Stimulated activated CD4-positive, alpha-beta T cell treated with anti-CD3 and anti-CD28 coated beads, Interleukin-2, amount 100 ng/mL, for 4 hours (primary cell): ENCODE data around the gene DGKD.

Experiments
- DNase-seq: peaks from one replicate; pipeline ENCODE4 v3.0.0-alpha.2; 2020; ENCODE audit warnings: low read depth

DGKD gene

GRCh38 chr2:233446606-233447305 lies 92.5 kb downstream of the DGKD start:
- DNase-seq = no peak

DNA sequence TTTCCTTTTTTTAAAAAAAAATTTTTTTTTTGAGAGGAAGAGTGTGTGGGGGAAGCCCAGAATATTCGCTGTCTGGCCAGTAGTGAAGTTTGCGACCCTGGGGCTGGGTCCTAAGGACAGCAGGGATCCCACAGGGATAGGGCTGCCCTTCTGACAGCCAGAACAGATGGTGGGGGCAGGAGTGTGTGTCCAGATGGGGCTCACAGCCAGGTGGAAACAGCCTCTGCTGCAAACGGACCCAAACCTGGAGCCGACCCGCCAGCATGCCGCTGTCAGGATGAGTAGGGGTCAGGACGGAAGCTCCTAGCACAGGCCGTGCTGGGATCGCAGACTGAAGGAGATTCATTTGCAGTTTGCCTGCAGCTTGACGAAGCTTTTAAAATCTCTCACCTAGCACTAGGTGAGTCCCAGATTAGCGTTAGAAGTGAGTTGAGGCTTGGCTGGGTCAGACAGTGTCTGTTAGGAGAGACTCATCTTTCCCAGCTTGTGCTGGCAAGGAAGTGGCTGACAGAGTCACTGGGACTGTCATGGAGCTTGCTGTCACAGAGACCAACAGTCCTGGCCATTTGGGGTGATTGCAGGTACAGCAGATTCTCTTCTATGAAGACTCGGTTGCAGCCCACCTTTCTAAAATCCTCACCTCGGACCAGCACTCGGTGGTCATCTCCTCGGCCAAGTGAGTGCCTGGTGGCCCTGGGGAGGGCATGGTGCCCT lies 93.4 kb downstream of the DGKD start:
- no peak for DNase-seq

DNA sequence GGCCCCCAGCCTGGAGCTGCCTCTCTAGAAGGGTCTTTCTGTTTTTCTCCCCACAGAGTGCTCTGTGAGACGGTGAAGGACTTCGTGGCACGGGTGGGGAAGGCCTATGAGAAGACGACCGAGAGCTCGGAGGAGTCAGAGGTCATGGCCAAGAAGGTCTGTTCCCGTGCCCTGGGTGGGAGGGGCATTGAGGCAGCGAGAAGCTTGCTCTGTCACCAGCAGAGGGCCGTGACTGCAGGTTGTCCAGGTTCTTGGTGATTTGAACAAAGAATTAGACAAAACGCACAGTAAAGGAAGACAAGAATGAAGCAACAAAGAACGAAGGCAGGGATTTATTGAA lies 93.9 kb downstream of the DGKD start:
- no peak for DNase-seq

DNA sequence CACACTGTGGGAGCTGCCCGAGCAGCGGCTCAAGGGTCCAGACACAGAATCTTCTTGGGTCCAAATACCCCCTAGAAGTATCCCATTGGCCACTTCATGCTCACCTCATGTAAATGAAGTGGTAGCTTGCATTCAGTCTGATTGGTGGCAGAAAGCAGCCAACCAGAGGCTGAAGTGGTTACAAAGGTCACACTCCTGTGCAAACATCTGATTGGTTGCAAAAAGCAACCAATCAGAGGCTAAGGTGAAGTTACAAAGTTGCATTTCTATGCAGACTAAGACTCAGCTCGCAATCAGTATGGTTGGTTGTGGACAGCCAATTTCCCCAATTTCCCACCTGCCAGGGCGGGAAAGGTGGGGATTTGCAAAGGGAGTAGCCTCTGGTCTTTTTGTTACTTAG lies 94.3 kb downstream of the DGKD start:
- DNase-seq = no peak

GRCh38 chr2:233449081-233449901 lies 95.0 kb downstream of the DGKD start:
- DNase-seq = no peak

GRCh38 chr2:233449921-233450863 lies 95.9 kb downstream of the DGKD start:
- DNase-seq = no peak

GRCh38 chr2:233450864-233451575 lies 96.7 kb downstream of the DGKD start:
- DNase-seq = no peak

- DNase-seq = no peak
These were observed 97.7 kb downstream of the DGKD start for GRCh38 chr2:233451950-233452349.

- DNase-seq = no peak
These were observed 99.0 kb downstream of the DGKD start for GRCh38 chr2:233453111-233453915.

DNA sequence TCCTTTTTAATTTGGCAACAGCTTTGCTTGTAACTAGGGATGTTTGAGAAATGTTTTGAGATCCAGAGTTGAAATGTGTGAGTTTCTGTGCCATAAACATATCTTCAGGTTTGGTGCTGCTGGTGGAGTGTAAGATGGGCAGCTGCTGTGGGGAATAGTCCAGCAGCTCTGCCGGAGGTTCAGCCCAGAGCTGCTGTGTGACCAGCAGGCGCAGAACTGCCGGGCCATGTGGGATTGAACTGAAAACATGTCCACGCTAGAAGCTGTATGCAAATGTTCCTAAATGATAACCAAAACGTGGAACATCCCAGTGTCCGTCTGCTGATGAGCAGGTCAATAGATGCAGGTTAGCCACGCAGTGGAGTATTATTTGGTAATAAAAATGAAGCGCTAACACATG lies 99.6 kb downstream of the DGKD start:
- DNase-seq = no peak

DNA sequence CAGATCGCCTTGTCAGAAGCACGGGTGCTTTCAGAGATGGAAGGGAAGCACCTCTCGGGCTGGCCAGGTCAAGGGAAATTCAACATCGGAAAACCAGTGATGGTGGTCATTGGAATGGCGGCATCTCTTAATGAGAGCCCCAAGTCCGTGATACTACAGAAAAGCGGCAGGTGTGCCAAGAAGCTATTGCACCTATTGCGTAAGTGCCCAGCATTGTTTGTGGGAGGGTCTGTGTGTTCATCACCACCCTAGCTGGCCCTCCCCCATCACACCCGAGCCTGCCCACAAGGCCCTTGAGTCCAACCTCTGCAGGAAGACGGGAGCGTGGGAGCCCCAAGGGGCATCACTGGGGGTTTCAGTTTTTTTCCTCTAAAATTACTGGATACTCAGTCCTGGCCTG lies 100.7 kb downstream of the DGKD start:
- no peak for DNase-seq

GRCh38 chr2:233455491-233455890 lies 101.2 kb downstream of the DGKD start:
- no peak for DNase-seq

DNA sequence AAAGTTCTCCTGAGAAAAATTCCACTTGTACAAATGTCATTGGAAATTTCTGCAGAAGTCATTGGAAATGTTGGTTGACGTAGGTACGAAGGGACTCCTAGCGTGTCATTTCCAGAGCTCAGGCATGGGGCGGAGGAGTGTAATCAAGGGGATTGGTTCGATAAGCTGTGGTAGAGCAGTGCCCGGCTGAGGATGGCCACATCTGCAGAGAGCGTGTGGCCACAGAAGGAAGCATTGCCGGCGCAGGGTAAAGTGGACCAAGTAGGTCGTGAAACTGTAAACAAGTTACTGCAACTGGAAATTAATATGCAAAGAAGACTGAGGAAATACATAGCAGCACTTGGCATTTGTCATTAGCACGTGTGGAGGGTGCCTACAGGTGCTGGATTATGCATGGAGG lies 101.8 kb downstream of the DGKD start:
- DNase-seq = no peak

GRCh38 chr2:233456934-233457333 lies 102.6 kb downstream of the DGKD start:
- DNase-seq = no peak

DNA sequence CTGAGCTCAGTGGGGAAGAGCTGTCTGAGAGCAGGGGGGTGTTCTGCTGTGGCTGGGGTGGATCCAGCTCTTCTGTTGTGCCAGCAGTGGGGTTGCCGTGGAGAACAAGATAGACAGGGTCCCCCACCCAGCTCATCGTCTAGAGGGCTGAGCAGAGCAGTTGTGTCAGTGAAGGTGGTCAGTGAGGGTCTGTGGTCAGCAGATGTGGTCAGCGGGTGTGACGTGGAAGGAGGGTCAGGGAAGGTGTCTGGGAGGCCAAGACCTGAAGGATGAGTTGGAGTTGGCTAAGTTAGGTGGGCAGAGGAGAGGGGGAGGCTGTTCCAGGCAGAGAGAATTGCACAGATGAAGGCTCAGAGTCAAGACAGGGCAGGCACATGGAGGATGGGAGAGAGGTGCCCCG lies 103.1 kb downstream of the DGKD start:
- no peak for DNase-seq

DNA sequence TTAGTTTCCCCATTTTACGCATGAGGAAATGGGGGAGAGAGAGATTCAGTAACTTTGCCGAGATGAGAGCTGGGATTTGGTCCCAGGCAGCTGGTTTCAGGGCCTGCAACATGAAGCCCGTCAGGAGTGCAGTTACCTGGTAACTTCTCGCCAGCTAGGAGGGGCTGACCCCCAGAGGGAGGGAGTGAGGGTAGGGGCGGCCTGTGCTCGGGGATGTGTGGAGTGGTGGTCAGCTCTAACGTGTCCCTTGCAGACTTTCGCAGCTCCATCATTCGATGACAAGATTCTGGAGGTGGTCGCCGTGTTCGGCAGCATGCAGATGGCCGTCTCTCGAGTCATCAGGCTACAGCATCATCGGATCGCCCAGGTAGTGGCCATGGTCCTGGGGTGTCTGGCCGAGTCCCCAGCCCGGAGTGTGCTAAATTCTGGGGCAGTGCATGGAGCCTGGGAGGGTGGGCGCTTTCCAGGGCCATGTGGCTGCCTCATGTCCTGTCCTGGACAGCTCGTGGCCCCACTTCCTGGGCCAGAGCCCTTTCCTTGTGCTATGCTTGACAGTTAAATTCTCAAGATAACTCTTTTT lies 103.8 kb downstream of the DGKD start:
- DNase-seq = no peak

DNA sequence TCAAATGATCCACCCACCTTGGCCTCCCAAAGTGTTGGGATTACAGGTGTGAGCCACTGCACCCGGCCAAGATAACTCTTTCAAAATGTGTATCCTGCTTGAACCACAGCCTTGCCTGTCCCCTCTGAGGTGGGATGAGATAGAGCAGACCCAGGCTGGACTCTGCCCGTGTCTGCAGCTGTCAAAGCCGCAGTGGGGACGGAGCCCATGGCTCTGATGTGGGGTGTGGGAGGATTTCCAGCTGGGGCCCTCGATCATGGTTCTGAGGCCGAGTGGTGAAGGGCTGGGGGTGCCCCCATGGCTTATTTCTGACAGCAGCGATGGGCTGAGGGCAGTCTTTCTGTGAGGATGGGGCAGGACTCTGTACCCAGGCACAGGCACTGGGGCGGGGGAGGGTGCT lies 104.5 kb downstream of the DGKD start:
- DNase-seq = no peak

- no peak for DNase-seq
These were observed 105.1 kb downstream of the DGKD start for GRCh38 chr2:233459426-233459825.

DNA sequence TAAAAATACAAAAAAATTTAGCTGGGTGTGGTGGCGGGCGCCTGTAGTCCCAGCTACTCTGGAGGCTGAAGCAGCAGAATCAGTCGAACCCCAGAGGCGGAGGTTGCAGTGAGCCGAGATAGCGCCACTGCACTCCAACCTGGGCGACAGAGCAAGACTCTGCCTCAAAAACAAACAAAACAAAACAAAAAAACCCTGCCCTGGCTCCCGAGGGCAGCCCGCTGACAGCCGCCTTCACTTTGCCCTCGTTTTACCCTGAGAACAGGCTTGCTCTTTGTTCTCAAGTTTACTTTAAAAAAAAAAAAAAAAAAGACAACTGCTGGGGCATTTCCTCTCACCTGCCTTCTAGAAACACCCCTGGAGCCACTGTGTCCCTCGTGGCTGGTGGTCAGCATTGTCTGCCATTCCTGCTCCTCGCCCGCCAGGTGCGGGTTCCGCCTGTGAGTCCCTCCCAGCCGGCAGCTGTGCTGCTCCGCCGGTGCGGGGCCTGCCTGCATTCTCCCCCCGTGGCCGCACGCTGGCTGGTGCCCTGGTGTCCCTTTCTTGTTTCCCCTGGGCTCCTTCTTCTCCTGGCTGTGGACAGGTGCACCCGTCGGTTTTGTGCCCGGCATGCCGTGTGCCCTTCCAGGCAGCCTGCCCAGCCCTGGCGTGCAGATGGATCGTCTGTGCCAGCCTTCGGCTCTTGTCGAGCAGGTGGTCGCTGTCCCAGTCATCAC lies 106.6 kb downstream of the DGKD start:
- DNase-seq = no peak
